ENCODE results near the gene PSMD9.

Gene PSMD9

GRCh38 chr12:121943926-121944325 lies 55.3 kb downstream of the PSMD9 start:
- no peak for TF ChIP-seq GATA1 (IDR thresholded peaks at IDR 0.05; ENCODE audit: low read depth, low read length)
- no peak for TF ChIP-seq POLR2A (IDR thresholded peaks at IDR 0.05; ENCODE audit: low read length)

GRCh38 chr12:121946313-121947025 lies 57.9 kb downstream of the PSMD9 start:
- DNase-seq, result no peak

More at GRCh38 chr12:121943926-121944325, 55.3 kb downstream of the PSMD9 start:
- no peak for DNase-seq

GRCh38 chr12:121947981-121948380 lies 59.4 kb downstream of the PSMD9 start:
- no peak for TF ChIP-seq POLR2A (IDR thresholded peaks at IDR 0.05; ENCODE audit: low read length)
- TF ChIP-seq GATA1 (IDR thresholded peaks at IDR 0.05; ENCODE audit: low read depth, low read length), result no peak
- no peak for DNase-seq

More at GRCh38 chr12:121946313-121947025, 57.9 kb downstream of the PSMD9 start:
- TF ChIP-seq GATA1 (IDR thresholded peaks at IDR 0.05; ENCODE audit: low read depth, low read length), result no peak
- no peak for TF ChIP-seq POLR2A (IDR thresholded peaks at IDR 0.05; ENCODE audit: low read length)

- no peak for TF ChIP-seq GATA1 (IDR thresholded peaks at IDR 0.05; ENCODE audit: low read depth, low read length)
- no peak for DNase-seq
Observed at GRCh38 chr12:121949648-121950397, 61.2 kb downstream of the PSMD9 start.

GRCh38 chr12:121953117-121953692 lies 64.6 kb downstream of the PSMD9 start:
- TF ChIP-seq POLR2A (IDR thresholded peaks at IDR 0.05; ENCODE audit: low read length) (no peak), GATA1 (IDR thresholded peaks at IDR 0.05; ENCODE audit: low read depth, low read length) (no peak)
- DNase-seq, result no peak

- DNase-seq, result no peak
- TF ChIP-seq GATA1 (IDR thresholded peaks at IDR 0.05; ENCODE audit: low read depth, low read length) (no peak), POLR2A (IDR thresholded peaks at IDR 0.05; ENCODE audit: low read length) (no peak)
Observed at GRCh38 chr12:121953695-121954094, 65.1 kb downstream of the PSMD9 start.

GRCh38 chr12:121955258-121956237 lies 67.0 kb downstream of the PSMD9 start:
- TF ChIP-seq GATA1 (IDR thresholded peaks at IDR 0.05; ENCODE audit: low read depth, low read length) (no peak), POLR2A (IDR thresholded peaks at IDR 0.05; ENCODE audit: low read length) (no peak)
- peak; percentile 26 to 34 for DNase-seq

- TF ChIP-seq POLR2A (IDR thresholded peaks at IDR 0.05; ENCODE audit: low read length), result no peak
- TF ChIP-seq GATA1 (IDR thresholded peaks at IDR 0.05; ENCODE audit: low read depth, low read length), result no peak
- no peak for DNase-seq
Observed at GRCh38 chr12:121957861-121958515, 69.4 kb downstream of the PSMD9 start.

GRCh38 chr12:121958541-121959240 lies 70.1 kb downstream of the PSMD9 start:
- TF ChIP-seq POLR2A (IDR thresholded peaks at IDR 0.05; ENCODE audit: low read length) (no peak), GATA1 (IDR thresholded peaks at IDR 0.05; ENCODE audit: low read depth, low read length) (no peak)
- no peak for DNase-seq

- no peak for TF ChIP-seq GATA1 (IDR thresholded peaks at IDR 0.05; ENCODE audit: low read depth, low read length)
- no peak for TF ChIP-seq POLR2A (IDR thresholded peaks at IDR 0.05; ENCODE audit: low read length)
- DNase-seq, result no peak
Observed at GRCh38 chr12:121960541-121960940, 72.0 kb downstream of the PSMD9 start.

- DNase-seq, result no peak
- TF ChIP-seq GATA1 (IDR thresholded peaks at IDR 0.05; ENCODE audit: low read depth, low read length), result no peak
- TF ChIP-seq POLR2A (IDR thresholded peaks at IDR 0.05; ENCODE audit: low read length), result no peak
Observed at GRCh38 chr12:121961195-121961879, 72.7 kb downstream of the PSMD9 start.

All from erythroblast (primary cell).